GM23338 (cell line): ENCODE results near the gene ERRFI1. TPM values are rescaled to one million over a fixed set of nuclear protein-coding genes. Genes with fewer than 3 reads are reported as not detected.

Source experiments
- ATAC-seq: fragments of 200-7000 bp; cut with Tn5 transposase; 3 replicates; pipeline ENCODE4 v1.9.1; 2020
- DNase-seq: peaks from one replicate; pipeline ENCODE4 v3.0.0-alpha.2; 2015; ENCODE audit warnings: low spot score
- H2AFZ ChIP-seq: fragments of 200-600 bp; sonication (generic); 2 replicates; pipeline ENCODE4 v1.8.0; 2016; ENCODE audit warnings: antibody characterized with exemption, mild to moderate bottlenecking, moderate library complexity
- H3F3A ChIP-seq: fragments of 200-600 bp; sonication (generic); replicated peaks from 2 replicates; pipeline ENCODE4 v1.8.0; 2017; ENCODE audit warnings: antibody characterized with exemption, mixed run types, low read depth
- H3K27ac ChIP-seq: fragments of 200-600 bp; sonication (generic); 2 replicates; pipeline ENCODE4 v1.6.1; 2016; ENCODE audit warnings: low read depth
- H3K27me3 ChIP-seq: fragments of 200-600 bp; sonication (generic); 2 replicates; pipeline ENCODE4 v1.8.0; 2016; ENCODE audit warnings: mild to moderate bottlenecking, mixed run types, moderate library complexity; ENCODE audit not compliant: insufficient read depth
- H3K36me3 ChIP-seq: fragments of 200-600 bp; sonication (generic); 2 replicates; pipeline ENCODE4 v1.8.0; 2016; ENCODE audit warnings: mild to moderate bottlenecking; ENCODE audit not compliant: insufficient read depth
- H3K4me1 ChIP-seq: fragments of 200-600 bp; sonication (generic); 2 replicates; pipeline ENCODE4 v1.8.0; 2016; ENCODE audit warnings: mild to moderate bottlenecking, moderate library complexity; ENCODE audit not compliant: insufficient read depth
- H3K4me2 ChIP-seq: fragments of 200-600 bp; sonication (generic); 2 replicates; pipeline ENCODE4 v1.7.1; 2017; ENCODE audit warnings: mixed run types
- H3K4me3 ChIP-seq: fragments of 200-600 bp; sonication (generic); 2 replicates; pipeline ENCODE4 v1.6.1; 2016; ENCODE audit warnings: mixed run types
- H3K79me2 ChIP-seq: fragments of 200-600 bp; sonication (generic); replicated peaks from 2 replicates; pipeline ENCODE4 v1.8.0; 2017; ENCODE audit warnings: mild to moderate bottlenecking; ENCODE audit not compliant: insufficient read depth
- H3K9me2 ChIP-seq: fragments of 200-600 bp; sonication (generic); 2 replicates; pipeline ENCODE4 v1.8.0; 2017; ENCODE audit not compliant: insufficient read depth
- H4K20me1 ChIP-seq: fragments of 200-600 bp; sonication (generic); replicated peaks from 2 replicates; pipeline ENCODE4 v1.8.0; 2017; ENCODE audit warnings: mild to moderate bottlenecking; ENCODE audit not compliant: insufficient read depth
- H3K27ac Mint-ChIP-seq: 2 replicates; pipeline ENCODE4 v1.8.0; 2020; ENCODE audit warnings: inconsistent platforms, mild to moderate bottlenecking, moderate library complexity, mixed read lengths
- H3K27me3 Mint-ChIP-seq: 3 replicates; pipeline ENCODE4 v1.8.0; 2022; ENCODE audit warnings: low read depth, mild to moderate bottlenecking, moderate library complexity, mixed read lengths, inconsistent platforms; ENCODE audit not compliant: insufficient read depth, poor library complexity
- H3K36me3 Mint-ChIP-seq: 3 replicates; pipeline ENCODE4 v1.8.0; 2021; ENCODE audit warnings: low read depth, mild to moderate bottlenecking, inconsistent platforms, moderate library complexity, mixed read lengths
- H3K4me1 Mint-ChIP-seq: 3 replicates; pipeline ENCODE4 v1.8.0; 2020; ENCODE audit warnings: mild to moderate bottlenecking, inconsistent platforms, mixed read lengths
- H3K4me3 Mint-ChIP-seq: 3 replicates; pipeline ENCODE4 v1.8.0; 2021; ENCODE audit warnings: moderate library complexity, mild to moderate bottlenecking, inconsistent platforms, mixed read lengths
- H3K9me3 Mint-ChIP-seq: 3 replicates; pipeline ENCODE4 v1.8.0; 2020; ENCODE audit warnings: moderate library complexity, mild to moderate bottlenecking, inconsistent platforms, mixed read lengths
- CTCF ChIP-seq, 2 experiments: fragments of 200-600 bp in 1 of 2; sonication (generic) in 1 of 2; conservative IDR thresholded peaks; 2 replicates each; pipeline versions ENCODE4 v1.5.1 to v1.6.1; 2016 to 2017; ENCODE audit warnings: antibody characterized with exemption in 2 of 2, low read depth in 2 of 2, mild to moderate bottlenecking in 2 of 2, moderate library complexity in 1 of 2
- NANOG ChIP-seq: IDR thresholded peaks from 2 replicates; pipeline ENCODE4 v1.6.1; 2016; ENCODE audit warnings: antibody characterized with exemption, borderline replicate concordance
- POLR2AphosphoS5 ChIP-seq: IDR thresholded peaks from 2 replicates; pipeline ENCODE4 v1.6.1; 2016; ENCODE audit warnings: antibody characterized with exemption, low read depth
- polyA plus RNA-seq: library from polyadenylated mRNA; unstranded; fragments of >200 nt; fragmentation: Nextera tagmentation; extraction: Ambion mirVana; gene quantifications from 2 replicates; pipeline ENCODE4 v1.2.1, GENCODE V29; 2016
- total RNA-seq: library from RNA; depleted of rRNA; stranded (reverse); fragments of >200 nt; shearing (Covaris generic); gene quantifications from 2 replicates; pipeline ENCODE4 v1.2.3, GENCODE V29; 2014
- TF ChIP-seq, protein P1 (sequence below): fragments of 250-450 bp; sonication (Bioruptor Pico); IDR thresholded peaks from 2 replicates; pipeline ENCODE4 v1.5.0; 2020; ENCODE audit warnings: mild to moderate bottlenecking, moderate library complexity

ERRFI1 gene
- total and polyA plus RNA-seq, 2 experiments from 2014 or later = 22.9 to 59.8 TPM

DNA sequence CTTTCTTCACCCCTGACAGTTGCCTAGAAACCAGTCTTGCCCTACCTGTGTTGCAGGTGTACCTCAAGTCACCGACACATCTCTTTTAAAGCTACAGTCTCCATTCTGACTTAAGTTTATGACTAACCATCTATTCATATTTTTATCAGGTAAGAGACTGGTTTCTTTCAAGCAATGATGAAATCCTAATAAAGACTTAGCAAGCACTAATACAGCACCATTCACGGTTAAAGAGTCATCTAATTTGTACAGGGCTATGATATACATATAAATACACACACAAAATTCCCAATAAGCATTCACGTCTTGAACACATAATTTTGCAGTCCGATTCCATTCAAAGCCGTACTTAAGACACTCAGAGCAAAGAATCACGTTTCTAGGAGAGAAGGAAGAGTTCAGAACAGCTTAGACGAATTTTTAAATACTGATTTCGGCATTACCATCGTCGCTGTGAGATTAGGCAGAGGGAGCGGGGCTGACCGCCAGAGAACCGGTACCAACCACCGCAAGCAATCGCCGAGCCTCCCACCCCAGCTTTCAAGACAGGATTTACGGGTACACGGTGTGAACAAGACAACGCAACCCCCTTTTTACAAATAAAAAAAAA is 943 bp downstream of the ERRFI1 start:
- TF ChIP-seq, protein P1, sequence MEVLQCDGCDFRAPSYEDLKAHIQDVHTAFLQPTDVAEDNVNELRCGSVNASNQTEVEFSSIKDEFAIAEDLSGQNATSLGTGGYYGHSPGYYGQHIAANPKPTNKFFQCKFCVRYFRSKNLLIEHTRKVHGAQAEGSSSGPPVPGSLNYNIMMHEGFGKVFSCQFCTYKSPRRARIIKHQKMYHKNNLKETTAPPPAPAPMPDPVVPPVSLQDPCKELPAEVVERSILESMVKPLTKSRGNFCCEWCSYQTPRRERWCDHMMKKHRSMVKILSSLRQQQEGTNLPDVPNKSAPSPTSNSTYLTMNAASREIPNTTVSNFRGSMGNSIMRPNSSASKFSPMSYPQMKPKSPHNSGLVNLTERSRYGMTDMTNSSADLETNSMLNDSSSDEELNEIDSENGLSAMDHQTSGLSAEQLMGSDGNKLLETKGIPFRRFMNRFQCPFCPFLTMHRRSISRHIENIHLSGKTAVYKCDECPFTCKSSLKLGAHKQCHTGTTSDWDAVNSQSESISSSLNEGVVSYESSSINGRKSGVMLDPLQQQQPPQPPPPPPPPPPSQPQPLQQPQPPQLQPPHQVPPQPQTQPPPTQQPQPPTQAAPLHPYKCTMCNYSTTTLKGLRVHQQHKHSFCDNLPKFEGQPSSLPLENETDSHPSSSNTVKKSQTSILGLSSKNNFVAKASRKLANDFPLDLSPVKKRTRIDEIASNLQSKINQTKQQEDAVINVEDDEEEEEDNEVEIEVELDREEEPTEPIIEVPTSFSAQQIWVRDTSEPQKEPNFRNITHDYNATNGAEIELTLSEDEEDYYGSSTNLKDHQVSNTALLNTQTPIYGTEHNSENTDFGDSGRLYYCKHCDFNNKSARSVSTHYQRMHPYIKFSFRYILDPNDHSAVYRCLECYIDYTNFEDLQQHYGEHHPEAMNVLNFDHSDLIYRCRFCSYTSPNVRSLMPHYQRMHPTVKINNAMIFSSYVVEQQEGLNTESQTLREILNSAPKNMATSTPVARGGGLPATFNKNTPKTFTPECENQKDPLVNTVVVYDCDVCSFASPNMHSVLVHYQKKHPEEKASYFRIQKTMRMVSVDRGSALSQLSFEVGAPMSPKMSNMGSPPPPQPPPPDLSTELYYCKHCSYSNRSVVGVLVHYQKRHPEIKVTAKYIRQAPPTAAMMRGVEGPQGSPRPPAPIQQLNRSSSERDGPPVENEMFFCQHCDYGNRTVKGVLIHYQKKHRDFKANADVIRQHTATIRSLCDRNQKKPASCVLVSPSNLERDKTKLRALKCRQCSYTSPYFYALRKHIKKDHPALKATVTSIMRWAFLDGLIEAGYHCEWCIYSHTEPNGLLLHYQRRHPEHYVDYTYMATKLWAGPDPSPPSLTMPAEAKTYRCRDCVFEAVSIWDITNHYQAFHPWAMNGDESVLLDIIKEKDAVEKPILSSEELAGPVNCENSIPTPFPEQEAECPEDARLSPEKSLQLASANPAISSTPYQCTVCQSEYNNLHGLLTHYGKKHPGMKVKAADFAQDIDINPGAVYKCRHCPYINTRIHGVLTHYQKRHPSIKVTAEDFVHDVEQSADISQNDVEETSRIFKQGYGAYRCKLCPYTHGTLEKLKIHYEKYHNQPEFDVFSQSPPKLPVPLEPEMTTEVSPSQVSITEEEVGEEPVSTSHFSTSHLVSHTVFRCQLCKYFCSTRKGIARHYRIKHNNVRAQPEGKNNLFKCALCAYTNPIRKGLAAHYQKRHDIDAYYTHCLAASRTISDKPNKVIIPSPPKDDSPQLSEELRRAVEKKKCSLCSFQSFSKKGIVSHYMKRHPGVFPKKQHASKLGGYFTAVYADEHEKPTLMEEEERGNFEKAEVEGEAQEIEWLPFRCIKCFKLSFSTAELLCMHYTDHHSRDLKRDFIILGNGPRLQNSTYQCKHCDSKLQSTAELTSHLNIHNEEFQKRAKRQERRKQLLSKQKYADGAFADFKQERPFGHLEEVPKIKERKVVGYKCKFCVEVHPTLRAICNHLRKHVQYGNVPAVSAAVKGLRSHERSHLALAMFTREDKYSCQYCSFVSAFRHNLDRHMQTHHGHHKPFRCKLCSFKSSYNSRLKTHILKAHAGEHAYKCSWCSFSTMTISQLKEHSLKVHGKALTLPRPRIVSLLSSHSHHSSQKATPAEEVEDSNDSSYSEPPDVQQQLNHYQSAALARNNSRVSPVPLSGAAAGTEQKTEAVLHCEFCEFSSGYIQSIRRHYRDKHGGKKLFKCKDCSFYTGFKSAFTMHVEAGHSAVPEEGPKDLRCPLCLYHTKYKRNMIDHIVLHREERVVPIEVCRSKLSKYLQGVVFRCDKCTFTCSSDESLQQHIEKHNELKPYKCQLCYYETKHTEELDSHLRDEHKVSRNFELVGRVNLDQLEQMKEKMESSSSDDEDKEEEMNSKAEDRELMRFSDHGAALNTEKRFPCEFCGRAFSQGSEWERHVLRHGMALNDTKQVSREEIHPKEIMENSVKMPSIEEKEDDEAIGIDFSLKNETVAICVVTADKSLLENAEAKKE = no peak
- TF ChIP-seq NANOG = no peak
- TF ChIP-seq POLR2AphosphoS5 = no peak
- TF ChIP-seq CTCF (conservative IDR thresholded peaks at IDR 0.05; ENCODE audit: low read depth in 2 of 2) = no peak
- DNase-seq = no peak
- Histone ChIP-seq H3K27ac (no peak overlapping the region), H3K9me2 (no peaks in the 10 kb centered on the region), H3K4me3 (peak overlapping the region; percentile 85), H3K27me3 (no peaks in the 10 kb centered on the region), H3K79me2 (peaks cover 56% of the 10 kb centered on the region), H4K20me1 (peaks cover 40% of the 10 kb centered on the region), H3K4me2 (peak overlapping the region; percentile 94), H2AFZ (no peak overlapping the region), H3K4me1 (peaks cover 73% of the 10 kb centered on the region), H3K36me3 (no peaks in the 10 kb centered on the region), H3F3A (no peaks in the 10 kb centered on the region; the same call in 1 of the 2 replicates)
- peaks cover 17% of the 10 kb centered on the region for H3K27me3 Mint-ChIP-seq
- no peak for ATAC-seq
- H3K27ac Mint-ChIP-seq = peak overlapping the region; percentile 88
- peaks cover 4% of the 10 kb centered on the region; the same call in 1 of the 3 replicates for H3K9me3 Mint-ChIP-seq
- peak overlapping the region; percentile 90 for H3K4me3 Mint-ChIP-seq
- peaks cover 5% of the 10 kb centered on the region; the same call in 2 of the 3 replicates for H3K36me3 Mint-ChIP-seq
- peaks cover 62% of the 10 kb centered on the region for H3K4me1 Mint-ChIP-seq
